MG63 (cell line): ENCODE measurements around the gene LCE3C. TPM values are rescaled to one million over a fixed set of nuclear protein-coding genes. Genes with fewer than 3 reads are reported as not detected.

Experiments
- DNase-seq: peaks from one replicate; pipeline ENCODE4 v3.0.0-alpha.2; 2020
- H3K27me3 ChIP-seq: fragments of 250-450 bp; sonication (Bioruptor Pico); 2 replicates; pipeline ENCODE4 v1.5.1; 2020; ENCODE audit warnings: mild to moderate bottlenecking, moderate library complexity
- H3K36me3 ChIP-seq: fragments of 250-450 bp; sonication (Bioruptor Pico); 2 replicates; pipeline ENCODE4 v1.5.1; 2020; ENCODE audit warnings: mild to moderate bottlenecking, moderate library complexity
- H3K4me3 ChIP-seq: fragments of 250-450 bp; sonication (Bioruptor Pico); 2 replicates; pipeline ENCODE4 v1.5.1; 2020; ENCODE audit warnings: mild to moderate bottlenecking, moderate library complexity
- H3K9me3 ChIP-seq: fragments of 250-450 bp; sonication (Bioruptor Pico); 2 replicates; pipeline ENCODE4 v1.5.1; 2020; ENCODE audit warnings: mild to moderate bottlenecking, moderate library complexity
- total RNA-seq: library from RNA; depleted of rRNA; stranded (reverse); fragments of >200 nt; shearing (Covaris generic); gene quantifications from 2 replicates; pipeline ENCODE4 v1.2.3, GENCODE V29; 2014; ENCODE audit warnings: low replicate concordance; rRNA removed

Gene LCE3C
- total RNA-seq, 1 experiment from 2014 or later = not detected

- H3K4me3 ChIP-seq = no peak overlapping the region
- no peaks in the 10 kb centered on the region for H3K27me3 ChIP-seq
- DNase-seq = no peak
- H3K9me3 ChIP-seq = no peaks in the 10 kb centered on the region; the same call in 1 of the 2 replicates
- H3K36me3 ChIP-seq = no peaks in the 10 kb centered on the region
Observed at GRCh38 chr1:152643945-152644344, 43.9 kb downstream of the LCE3C start.

GRCh38 chr1:152645146-152645545 is 45.1 kb downstream of the LCE3C start:
- Histone ChIP-seq H3K36me3 (no peaks in the 10 kb centered on the region), H3K27me3 (no peaks in the 10 kb centered on the region), H3K4me3 (no peak overlapping the region), H3K9me3 (no peaks in the 10 kb centered on the region)
- no peak for DNase-seq

- DNase-seq = no peak
- Histone ChIP-seq H3K9me3 (no peaks in the 10 kb centered on the region), H3K4me3 (no peak overlapping the region), H3K27me3 (no peaks in the 10 kb centered on the region), H3K36me3 (no peaks in the 10 kb centered on the region)
Observed at GRCh38 chr1:152646656-152647055, 46.6 kb downstream of the LCE3C start.

Other genes with a start within 250 kb of the LCE3C start
- not detected in 2 replicates for gene FLG2, start 240.2 kb upstream of the LCE3C start, total RNA-seq
- gene CRNN, start 186.0 kb upstream of the LCE3C start, total RNA-seq = not detected in 2 replicates
- gene LCE5A, start 89.4 kb upstream of the LCE3C start, total RNA-seq = not detected in 2 replicates
- not detected in 2 replicates for gene CRCT1, start 85.8 kb upstream of the LCE3C start, total RNA-seq
- gene LCE3E, start 33.5 kb upstream of the LCE3C start, total RNA-seq = not detected in 2 replicates
- not detected in 2 replicates for gene LCE3D, start 19.7 kb upstream of the LCE3C start, total RNA-seq
- gene LCE3B, start 13.6 kb downstream of the LCE3C start, total RNA-seq = not detected in 2 replicates
- gene LCE3A, start 22.9 kb downstream of the LCE3C start, total RNA-seq = not detected in 2 replicates
- gene LCE2D, start 63.1 kb downstream of the LCE3C start, total RNA-seq = not detected in 2 replicates
- not detected in 2 replicates for gene LCE2C, start 75.0 kb downstream of the LCE3C start, total RNA-seq
- gene LCE2B, start 85.9 kb downstream of the LCE3C start, total RNA-seq = not detected in 2 replicates
- gene LCE2A, start 98.1 kb downstream of the LCE3C start, total RNA-seq = not detected in 2 replicates
- gene LCE4A, start 107.9 kb downstream of the LCE3C start, total RNA-seq = not detected in 2 replicates
- not detected in 2 replicates for gene KPRP, start 157.8 kb downstream of the LCE3C start, total RNA-seq
- not detected in 2 replicates for gene LCE1F, start 174.9 kb downstream of the LCE3C start, total RNA-seq
- gene LCE1E, start 186.0 kb downstream of the LCE3C start, total RNA-seq = not detected in 2 replicates
- gene LCE1D, start 196.5 kb downstream of the LCE3C start, total RNA-seq = not detected in 2 replicates
- not detected in 2 replicates for gene LCE1C, start 206.4 kb downstream of the LCE3C start, total RNA-seq
- not detected in 2 replicates for gene LCE1B, start 211.7 kb downstream of the LCE3C start, total RNA-seq
- gene LCE1A, start 227.2 kb downstream of the LCE3C start, total RNA-seq = not detected in 2 replicates
- gene LCE6A, start 242.6 kb downstream of the LCE3C start, total RNA-seq = not detected in 2 replicates